Measurements from ENCODE around the gene ZNF735. TPM values are rescaled to one million over a fixed set of nuclear protein-coding genes. Genes with fewer than 3 reads are reported as not detected.

Gene ZNF735
- polyA plus RNA-seq, 3 donors = not detected

Other genes with a start within 250 kb of the ZNF735 start
- gene ZNF722, start 208.4 kb upstream of the ZNF735 start, polyA plus RNA-seq (ENCODE audit: insufficient read length in 3 of 3) = not detected
- gene ZNF727, start 161.8 kb upstream of the ZNF735 start, polyA plus RNA-seq (ENCODE audit: insufficient read length in 3 of 3) = 1 to 10 TPM in 1 of 3 donors, under 1 TPM in 1, not detected in 1; 0.14 to 1.0 TPM
- gene ZNF679, start 21.3 kb downstream of the ZNF735 start, polyA plus RNA-seq (ENCODE audit: insufficient read length in 3 of 3) = under 1 TPM in 1 of 3 donors, not detected in 2; 0.14 TPM
- gene ZNF736, start 106.8 kb downstream of the ZNF735 start, polyA plus RNA-seq (ENCODE audit: insufficient read length in 3 of 3) = 10 to 100 TPM; 16.0 to 33.3 (median 16.6) TPM